ENCODE data around the gene NAALAD2. TPM values are rescaled to one million over a fixed set of nuclear protein-coding genes. Genes with fewer than 3 reads are reported as not detected.

NAALAD2 gene
- total and polyA plus RNA-seq, 2 of the 8 experiments (the other 6 are each of a cell fraction or from before 2014, with no cell fraction given): 2.6 to 3.9 TPM

DNA sequence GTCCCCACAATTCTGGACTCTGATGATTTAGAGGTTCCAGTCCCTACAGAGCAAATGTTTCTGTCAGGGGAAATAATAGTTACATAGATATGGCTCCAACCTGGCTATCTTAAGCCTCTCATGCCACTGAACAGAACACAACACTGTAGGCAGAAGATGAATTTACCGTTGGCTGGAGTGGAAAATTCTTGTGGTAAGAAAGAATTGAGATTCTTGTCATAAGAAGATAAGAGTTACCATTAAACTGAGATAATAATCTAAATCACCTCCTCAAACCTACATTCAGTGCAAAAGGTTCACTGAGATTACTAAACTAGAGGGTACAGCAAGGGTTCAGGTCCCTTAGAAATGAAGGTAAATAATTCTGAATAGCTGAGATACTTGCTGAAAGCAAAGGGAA, 10.1 kb upstream of the NAALAD2 start:
- Histone ChIP-seq H2BK15ac (ENCODE audit: low read length) (no peak overlapping the region), H2AK5ac (ENCODE audit: low read depth, low read length) (no peak overlapping the region), H3K4me3 (ENCODE audit: extremely low read depth in 1 of 4, insufficient read depth in 2 of 4, low read depth in 3 of 4, low read length in 4 of 4) (no peak overlapping the region), H3K23me2 (ENCODE audit: low read depth, low read length) (no peaks in the 10 kb centered on the region), H4K5ac (ENCODE audit: insufficient read length, low read depth, low read length) (no peak overlapping the region), H2BK20ac (ENCODE audit: low read length) (no peak overlapping the region), H3K4ac (replicated peaks; ENCODE audit: insufficient read length, low read depth, low read length) (no peak overlapping the region), H3K27me3 (replicated peaks in 1 of 4; ENCODE audit: control insufficient read depth in 3 of 4, extremely low read depth in 1 of 4, insufficient read depth in 3 of 4, low read length in 3 of 4) (no peaks in the 10 kb centered on the region), H3K27ac (ENCODE audit: low read depth, low read length) (no peak overlapping the region), H3K4me2 (ENCODE audit: insufficient read depth in 1 of 2, low read depth in 2 of 2, low read length in 2 of 2) (no peak overlapping the region), H2AFZ (ENCODE audit: low read length) (no peak overlapping the region), H3K9ac (replicated peaks in 1 of 4; ENCODE audit: extremely low read depth in 1 of 4, low read depth in 3 of 4, low read length in 3 of 4) (no peak overlapping the region), H3K36me3 (ENCODE audit: control insufficient read depth in 2 of 4, insufficient read depth in 4 of 4, low read length in 3 of 4) (no peaks in the 10 kb centered on the region), H3K9me3 (ENCODE audit: insufficient read depth in 2 of 2, low read depth in 1 of 2, low read length in 1 of 2) (no peaks in the 10 kb centered on the region), H3K56ac (replicated peaks; ENCODE audit: insufficient read length, low read depth, low read length) (no peak overlapping the region), H3K23ac (ENCODE audit: insufficient read length) (no peak overlapping the region), H3K79me1 (ENCODE audit: low read depth, low read length) (no peaks in the 10 kb centered on the region), H3K79me2 (ENCODE audit: control insufficient read depth in 1 of 2, insufficient read depth in 2 of 2, low read length in 2 of 2) (no peaks in the 10 kb centered on the region), H4K91ac (replicated peaks; ENCODE audit: insufficient read length, low read length) (no peak overlapping the region), H3K18ac (ENCODE audit: extremely low read depth, low read length) (no peak overlapping the region), H2BK120ac (replicated peaks; ENCODE audit: low read depth, low read length) (no peak overlapping the region), H3K14ac (ENCODE audit: insufficient read length) (no peak overlapping the region), H3K4me1 (replicated peaks in 1 of 4; ENCODE audit: control insufficient read depth in 3 of 4, insufficient read depth in 4 of 4, low read length in 3 of 4) (no peaks in the 10 kb centered on the region), H2BK12ac (ENCODE audit: low read depth, low read length) (no peak overlapping the region), H4K8ac (ENCODE audit: extremely low read depth, insufficient read depth, low read length) (no peak overlapping the region), H4K20me1 (replicated peaks in 1 of 2; ENCODE audit: control insufficient read depth in 1 of 2, insufficient read depth in 2 of 2, low read length in 2 of 2) (no peaks in the 10 kb centered on the region), H2BK5ac (ENCODE audit: low read depth, low read length) (no peak overlapping the region)
- FAIRE-seq: no peak
- TF ChIP-seq SRF (IDR thresholded peaks at IDR 0.05; ENCODE audit: low read depth, low read length): no peak
- no peak for TF ChIP-seq GTF2F1 (IDR thresholded peaks at IDR 0.05; ENCODE audit: borderline replicate concordance, low read depth, low read length)
- TF ChIP-seq MAX (IDR thresholded peaks at IDR 0.05): no peak
- TF ChIP-seq HDAC6 (IDR thresholded peaks at IDR 0.05; ENCODE audit: low read depth, low read length): no peak
- TF ChIP-seq HDAC2 (IDR thresholded peaks at IDR 0.05; ENCODE audit: borderline replicate concordance in 1 of 2, low read depth in 2 of 2, low read length in 2 of 2): no peak
- TF ChIP-seq BACH1 (IDR thresholded peaks at IDR 0.05; ENCODE audit: low read length): no peak
- TF ChIP-seq TAF1 (IDR thresholded peaks at IDR 0.05; ENCODE audit: low read depth, low read length): no peak
- no peak for TF ChIP-seq JUND (IDR thresholded peaks at IDR 0.05; ENCODE audit: low read length)
- no peak for TF ChIP-seq BRCA1 (IDR thresholded peaks at IDR 0.05; ENCODE audit: low read depth, low read length)
- TF ChIP-seq CHD2 (IDR thresholded peaks at IDR 0.05; ENCODE audit: low read length): no peak
- TF ChIP-seq YY1 (IDR thresholded peaks at IDR 0.05; ENCODE audit: low read depth, low read length): no peak
- TF ChIP-seq RXRA (IDR thresholded peaks at IDR 0.05; ENCODE audit: insufficient read depth, low read depth, low read length): no peak
- no peak for TF ChIP-seq FOSL1 (IDR thresholded peaks at IDR 0.05; ENCODE audit: insufficient read depth, low read depth, low read length)
- no peak for TF ChIP-seq CTBP2 (IDR thresholded peaks at IDR 0.05; ENCODE audit: borderline replicate concordance, insufficient read depth, insufficient read length, low read length)
- TF ChIP-seq CHD1 (IDR thresholded peaks at IDR 0.05; ENCODE audit: low read depth, low read length): no peak
- no peak for TF ChIP-seq GABPA (IDR thresholded peaks at IDR 0.05; ENCODE audit: borderline replicate concordance, insufficient read depth, low read length)
- WGBS, 2 experiments (ENCODE audit: extremely low coverage in 1 of 2, insufficient coverage in 1 of 2, insufficient read length in 1 of 2, insufficient replicate concordance in 2 of 2, low coverage in 1 of 2, low lambda C conversion rate in 2 of 2, missing lambda C conversion rate in 1 of 2): 89% methylated on average over 1 of the region's 1 CpG; no CpG with 5 or more reads in 1 of the 2 experiments
- POLR2A ChIA-PET (ENCODE audit: partially characterized antibody): no interaction called here
- no peak for DNase-seq (ENCODE audit: low read depth in 1 of 2, low spot score in 2 of 2)
- CTCF ChIA-PET (ENCODE audit: partially characterized antibody): no interaction called here
